ENCODE results near the gene MS4A7.
A peak's percentile ranks its signal among the peaks of the same experiment; 100 is the strongest.

MS4A7 gene

DNA sequence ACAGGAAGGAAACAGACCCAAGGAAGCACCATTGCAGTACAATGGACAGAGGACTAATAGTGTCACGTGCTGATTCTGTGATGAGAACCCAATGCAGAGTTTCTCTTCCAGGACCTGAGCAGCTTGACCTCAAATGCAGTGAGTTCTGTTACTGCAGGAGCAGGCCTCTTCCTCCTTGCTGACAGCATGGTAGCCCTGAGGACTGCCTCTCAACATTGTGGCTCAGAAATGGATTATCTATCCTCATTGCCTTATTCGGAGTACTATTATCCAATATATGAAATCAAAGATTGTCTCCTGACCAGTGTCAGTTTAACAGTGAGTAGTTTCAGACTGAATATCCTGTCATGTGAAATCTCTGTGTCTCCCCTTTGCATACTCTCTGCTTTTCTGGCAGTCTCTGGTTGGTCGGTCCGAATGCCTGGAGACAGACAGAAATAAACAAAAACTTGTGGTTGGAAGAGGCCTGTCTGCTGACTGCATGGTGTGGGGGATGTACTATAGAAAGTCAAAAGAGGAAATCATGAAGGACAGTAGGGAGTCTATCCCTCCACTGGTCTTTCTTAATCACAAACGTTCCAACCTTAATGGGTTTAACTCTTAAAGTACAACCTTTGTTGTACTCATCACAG lies 11.1 kb downstream of the MS4A7 start:
- Histone ChIP-seq H3K9me2 (replicated peaks; ENCODE audit: low read depth, low read length) (no peaks in the 10 kb centered on the region), H3K4me2 (ENCODE audit: low read depth, low read length, poor library complexity, severe bottlenecking) (peak overlapping the region; percentile 7), H3K9me3 (ENCODE audit: insufficient read depth, low read depth, low read length) (no peaks in the 10 kb centered on the region), H3K36me3 (ENCODE audit: insufficient read depth, low read length) (no peaks in the 10 kb centered on the region), H4K20me1 (ENCODE audit: insufficient read depth, low read length, poor library complexity, severe bottlenecking) (no peaks in the 10 kb centered on the region), H3F3A (ENCODE audit: low read depth) (no peaks in the 10 kb centered on the region), H3K27me3 (ENCODE audit: insufficient read depth, low read length, poor library complexity, severe bottlenecking) (no peaks in the 10 kb centered on the region), H3K4me3 (ENCODE audit: low read length, poor library complexity, severe bottlenecking) (no peak overlapping the region), H3K9ac (ENCODE audit: low read depth, low read length, poor library complexity, severe bottlenecking) (no peak overlapping the region), H2AFZ (ENCODE audit: low read length) (no peak overlapping the region), H3K4me1 (ENCODE audit: insufficient read depth, low read length, poor library complexity, severe bottlenecking) (peaks cover 17% of the 10 kb centered on the region), H3K79me2 (ENCODE audit: insufficient read depth, low read length) (no peaks in the 10 kb centered on the region)
- no peak for TF ChIP-seq EZH2phosphoT487 (IDR thresholded peaks at IDR 0.05; ENCODE audit: borderline replicate concordance)
- TF ChIP-seq, protein P1, sequence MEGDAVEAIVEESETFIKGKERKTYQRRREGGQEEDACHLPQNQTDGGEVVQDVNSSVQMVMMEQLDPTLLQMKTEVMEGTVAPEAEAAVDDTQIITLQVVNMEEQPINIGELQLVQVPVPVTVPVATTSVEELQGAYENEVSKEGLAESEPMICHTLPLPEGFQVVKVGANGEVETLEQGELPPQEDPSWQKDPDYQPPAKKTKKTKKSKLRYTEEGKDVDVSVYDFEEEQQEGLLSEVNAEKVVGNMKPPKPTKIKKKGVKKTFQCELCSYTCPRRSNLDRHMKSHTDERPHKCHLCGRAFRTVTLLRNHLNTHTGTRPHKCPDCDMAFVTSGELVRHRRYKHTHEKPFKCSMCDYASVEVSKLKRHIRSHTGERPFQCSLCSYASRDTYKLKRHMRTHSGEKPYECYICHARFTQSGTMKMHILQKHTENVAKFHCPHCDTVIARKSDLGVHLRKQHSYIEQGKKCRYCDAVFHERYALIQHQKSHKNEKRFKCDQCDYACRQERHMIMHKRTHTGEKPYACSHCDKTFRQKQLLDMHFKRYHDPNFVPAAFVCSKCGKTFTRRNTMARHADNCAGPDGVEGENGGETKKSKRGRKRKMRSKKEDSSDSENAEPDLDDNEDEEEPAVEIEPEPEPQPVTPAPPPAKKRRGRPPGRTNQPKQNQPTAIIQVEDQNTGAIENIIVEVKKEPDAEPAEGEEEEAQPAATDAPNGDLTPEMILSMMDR (conservative IDR thresholded peaks at IDR 0.05; ENCODE audit: low read length) = no peak

DNA sequence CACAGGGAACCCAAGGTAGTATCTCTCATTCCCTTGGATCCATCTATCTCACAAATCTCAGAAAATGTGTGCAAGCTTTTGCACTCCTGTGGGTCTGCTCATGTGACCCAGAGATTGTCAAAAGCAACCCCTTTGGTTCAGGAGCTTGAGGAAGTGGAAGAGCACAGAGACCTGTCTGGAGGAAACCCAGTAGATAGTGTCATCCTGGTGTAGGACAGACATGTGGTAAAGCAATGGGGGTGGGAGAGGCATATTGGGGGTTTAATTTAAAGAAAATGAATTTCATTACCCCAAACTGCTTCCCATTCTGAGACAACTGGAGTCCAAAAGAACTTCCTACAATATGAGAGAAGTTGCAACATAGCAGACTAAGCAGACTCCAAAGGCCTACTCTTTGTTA lies 12.1 kb downstream of the MS4A7 start:
- Histone ChIP-seq H3K4me1 (ENCODE audit: insufficient read depth, low read length, poor library complexity, severe bottlenecking) (peaks cover 17% of the 10 kb centered on the region), H3K9me2 (replicated peaks; ENCODE audit: low read depth, low read length) (no peaks in the 10 kb centered on the region), H3K36me3 (ENCODE audit: insufficient read depth, low read length) (no peaks in the 10 kb centered on the region), H3K79me2 (ENCODE audit: insufficient read depth, low read length) (no peaks in the 10 kb centered on the region), H3F3A (ENCODE audit: low read depth) (no peaks in the 10 kb centered on the region), H3K27me3 (ENCODE audit: insufficient read depth, low read length, poor library complexity, severe bottlenecking) (no peaks in the 10 kb centered on the region), H3K4me3 (ENCODE audit: low read length, poor library complexity, severe bottlenecking) (no peak overlapping the region), H3K4me2 (ENCODE audit: low read depth, low read length, poor library complexity, severe bottlenecking) (no peak overlapping the region), H4K20me1 (ENCODE audit: insufficient read depth, low read length, poor library complexity, severe bottlenecking) (no peaks in the 10 kb centered on the region), H3K9me3 (ENCODE audit: insufficient read depth, low read depth, low read length) (no peaks in the 10 kb centered on the region), H3K9ac (ENCODE audit: low read depth, low read length, poor library complexity, severe bottlenecking) (no peak overlapping the region), H2AFZ (ENCODE audit: low read length) (no peak overlapping the region)
- TF ChIP-seq, protein P1 (conservative IDR thresholded peaks at IDR 0.05; ENCODE audit: low read length) = no peak
- TF ChIP-seq EZH2phosphoT487 (IDR thresholded peaks at IDR 0.05; ENCODE audit: borderline replicate concordance) = no peak

GRCh38 chr11:60392361-60392760 lies 14.0 kb downstream of the MS4A7 start:
- Histone ChIP-seq H3K4me1 (ENCODE audit: insufficient read depth, low read length, poor library complexity, severe bottlenecking) (peaks cover 25% of the 10 kb centered on the region), H3K4me2 (ENCODE audit: low read depth, low read length, poor library complexity, severe bottlenecking) (no peak overlapping the region)
- TF ChIP-seq, protein P1 (conservative IDR thresholded peaks at IDR 0.05; ENCODE audit: low read length) = no peak
- no peak for TF ChIP-seq EZH2phosphoT487 (IDR thresholded peaks at IDR 0.05; ENCODE audit: borderline replicate concordance)

More at GRCh38 chr11:60392361-60392760, 14.0 kb downstream of the MS4A7 start:
- Histone ChIP-seq H3K9ac (ENCODE audit: low read depth, low read length, poor library complexity, severe bottlenecking) (no peak overlapping the region), H3K9me2 (replicated peaks; ENCODE audit: low read depth, low read length) (no peaks in the 10 kb centered on the region), H3K9me3 (ENCODE audit: insufficient read depth, low read depth, low read length) (no peaks in the 10 kb centered on the region), H3K27me3 (ENCODE audit: insufficient read depth, low read length, poor library complexity, severe bottlenecking) (no peaks in the 10 kb centered on the region), H4K20me1 (ENCODE audit: insufficient read depth, low read length, poor library complexity, severe bottlenecking) (no peaks in the 10 kb centered on the region), H3K36me3 (ENCODE audit: insufficient read depth, low read length) (no peaks in the 10 kb centered on the region), H3F3A (ENCODE audit: low read depth) (no peaks in the 10 kb centered on the region), H2AFZ (ENCODE audit: low read length) (no peak overlapping the region), H3K4me3 (ENCODE audit: low read length, poor library complexity, severe bottlenecking) (no peak overlapping the region), H3K79me2 (ENCODE audit: insufficient read depth, low read length) (no peaks in the 10 kb centered on the region)
